ENCODE measurements around the gene SEPTIN1. TPM values are rescaled to one million over a fixed set of nuclear protein-coding genes. Genes with fewer than 3 reads are reported as not detected.

The SEPTIN1 gene
- total RNA-seq, 4 donors from 2014 or later, result 0.86 to 2.5 (median 1.4) TPM

DNA sequence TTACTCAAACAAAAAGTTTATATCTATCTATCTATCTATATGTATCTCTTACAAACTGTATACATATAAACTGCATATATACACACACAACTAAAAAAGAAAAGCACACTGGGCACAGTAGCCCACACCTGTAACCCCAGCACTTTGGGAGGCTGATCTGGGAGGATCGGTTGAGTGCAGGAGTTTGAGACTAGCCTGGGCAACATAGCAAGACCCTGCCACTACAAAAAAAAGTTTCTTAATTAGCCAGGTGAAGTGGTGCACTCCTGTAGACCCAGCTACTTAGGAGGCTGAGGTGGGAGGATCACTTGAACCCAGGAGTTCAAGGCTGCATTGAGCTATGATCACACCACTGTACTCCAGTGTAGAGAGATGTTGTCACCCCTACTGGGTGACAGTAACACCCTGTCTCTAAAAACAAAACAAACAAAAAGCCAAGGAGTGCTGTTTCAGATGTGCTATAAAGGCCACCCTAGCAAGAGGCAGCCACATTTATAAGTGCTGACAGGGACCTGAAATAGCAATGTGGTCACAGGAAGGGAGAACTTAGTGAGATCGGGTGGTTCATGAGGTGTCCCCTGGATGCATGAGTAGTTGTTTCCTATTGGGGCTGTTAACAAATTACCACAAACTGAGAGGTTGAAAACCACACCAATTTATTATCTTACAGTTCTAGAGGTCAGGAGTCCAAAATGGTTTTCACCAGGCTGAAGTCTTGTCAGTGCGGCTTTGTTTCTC, 32.1 kb downstream of the SEPTIN1 start:
- WGBS, result 71% methylated on average over 3 of the region's 3 CpGs
- Histone ChIP-seq H3K9me3 (no peaks in the 10 kb centered on the region), H3K4me3 (no peak overlapping the region), H3K36me3 (peaks cover 16 to 45% (median 38%) of the 10 kb centered on the region in 4 donors), H3K27me3 (no peaks in the 10 kb centered on the region), H3K4me1 (peaks cover 32 to 38% (median 36%) of the 10 kb centered on the region in 4 donors), H3K27ac (replicated peaks in 1 of 4) (no peak overlapping the region)
- no peak for TF ChIP-seq POLR2AphosphoS5 (IDR thresholded peaks at IDR 0.05)
- TF ChIP-seq EP300 (IDR thresholded peaks at IDR 0.05), result no peak
- TF ChIP-seq, protein P1, sequence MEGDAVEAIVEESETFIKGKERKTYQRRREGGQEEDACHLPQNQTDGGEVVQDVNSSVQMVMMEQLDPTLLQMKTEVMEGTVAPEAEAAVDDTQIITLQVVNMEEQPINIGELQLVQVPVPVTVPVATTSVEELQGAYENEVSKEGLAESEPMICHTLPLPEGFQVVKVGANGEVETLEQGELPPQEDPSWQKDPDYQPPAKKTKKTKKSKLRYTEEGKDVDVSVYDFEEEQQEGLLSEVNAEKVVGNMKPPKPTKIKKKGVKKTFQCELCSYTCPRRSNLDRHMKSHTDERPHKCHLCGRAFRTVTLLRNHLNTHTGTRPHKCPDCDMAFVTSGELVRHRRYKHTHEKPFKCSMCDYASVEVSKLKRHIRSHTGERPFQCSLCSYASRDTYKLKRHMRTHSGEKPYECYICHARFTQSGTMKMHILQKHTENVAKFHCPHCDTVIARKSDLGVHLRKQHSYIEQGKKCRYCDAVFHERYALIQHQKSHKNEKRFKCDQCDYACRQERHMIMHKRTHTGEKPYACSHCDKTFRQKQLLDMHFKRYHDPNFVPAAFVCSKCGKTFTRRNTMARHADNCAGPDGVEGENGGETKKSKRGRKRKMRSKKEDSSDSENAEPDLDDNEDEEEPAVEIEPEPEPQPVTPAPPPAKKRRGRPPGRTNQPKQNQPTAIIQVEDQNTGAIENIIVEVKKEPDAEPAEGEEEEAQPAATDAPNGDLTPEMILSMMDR (IDR thresholded peaks at IDR 0.05), result no peak
- no peak for TF ChIP-seq POLR2A (IDR thresholded peaks at IDR 0.05; ENCODE audit: low read depth)
- intact Hi-C loops (cut with DNase I), result loop anchor here (10.0 kb wide), 1 partner anchor 54 kb away; the partner anchor contains the start of gene ZNF771
- no peak for DNase-seq (ENCODE audit: extremely low spot score)

DNA sequence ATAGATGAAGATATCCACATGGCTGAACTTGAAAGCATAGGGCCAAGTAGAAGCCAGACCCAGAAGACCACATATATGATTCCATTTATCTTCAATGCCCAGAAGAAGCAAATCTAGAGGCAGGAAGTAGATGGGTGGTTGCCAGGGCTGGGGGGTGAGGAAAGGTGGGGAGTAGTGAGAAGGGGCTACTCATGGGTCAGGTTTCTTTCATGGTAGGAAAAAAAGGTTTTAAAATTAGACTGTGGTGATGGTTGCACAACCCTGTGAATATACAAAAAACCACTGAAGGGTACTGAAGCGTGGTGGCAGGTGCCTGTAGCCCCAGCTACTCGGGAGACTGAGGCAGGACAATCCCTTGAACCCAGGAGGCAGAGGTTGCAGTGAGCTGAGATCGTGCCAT, 32.7 kb downstream of the SEPTIN1 start:
- H3K27ac ChIP-seq (replicated peaks in 1 of 4), result no peak overlapping the region
- H3K4me3 ChIP-seq, result no peak overlapping the region
- WGBS, result 88% methylated on average over 3 of the region's 3 CpGs
- intact Hi-C loops (cut with DNase I), result loop anchor here (10.0 kb wide), 1 partner anchor 55 kb away; the partner anchor contains the start of gene ZNF771
- H3K9me3 ChIP-seq, result no peaks in the 10 kb centered on the region
- DNase-seq (ENCODE audit: extremely low spot score), result no peak
- H3K36me3 ChIP-seq, result peaks cover 16 to 45% (median 38%) of the 10 kb centered on the region in 4 donors
- TF ChIP-seq POLR2AphosphoS5 (IDR thresholded peaks at IDR 0.05) (no peak), EP300 (IDR thresholded peaks at IDR 0.05) (no peak), POLR2A (IDR thresholded peaks at IDR 0.05; ENCODE audit: low read depth) (no peak)
- TF ChIP-seq, protein P1 (IDR thresholded peaks at IDR 0.05), result no peak
- peaks cover 32 to 37% (median 36%) of the 10 kb centered on the region in 4 donors for H3K4me1 ChIP-seq
- no peaks in the 10 kb centered on the region for H3K27me3 ChIP-seq

DNA sequence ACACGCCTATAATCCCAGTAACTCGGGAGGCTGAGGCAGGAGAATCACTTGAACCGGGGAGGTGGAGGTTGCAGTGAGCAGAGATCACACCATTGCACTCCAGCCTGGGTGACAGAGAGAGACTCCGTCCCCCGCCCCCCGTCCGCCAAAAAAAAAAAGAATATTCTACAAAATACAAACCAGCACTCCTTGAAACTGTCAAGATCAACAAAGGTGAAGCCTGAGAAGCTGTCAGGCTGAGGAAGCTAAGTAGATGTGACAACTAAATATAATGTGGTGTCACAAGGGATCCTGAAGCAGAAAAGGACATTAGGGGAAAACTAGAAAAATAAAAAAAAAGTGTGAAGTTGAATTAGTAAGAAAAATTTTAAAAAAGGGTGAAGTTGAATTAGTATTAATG, 33.4 kb downstream of the SEPTIN1 start:
- Histone ChIP-seq H3K27me3 (no peaks in the 10 kb centered on the region), H3K9me3 (no peaks in the 10 kb centered on the region), H3K27ac (replicated peaks in 1 of 4) (no peak overlapping the region), H3K4me1 (peaks cover 26 to 30% (median 29%) of the 10 kb centered on the region in 4 donors), H3K4me3 (no peak overlapping the region), H3K36me3 (peaks cover 16 to 44% (median 38%) of the 10 kb centered on the region in 4 donors)
- DNase-seq (ENCODE audit: extremely low spot score), result no peak
- intact Hi-C loops (cut with DNase I), result no loop called here
- TF ChIP-seq POLR2AphosphoS5 (IDR thresholded peaks at IDR 0.05), result no peak
- no peak for TF ChIP-seq POLR2A (IDR thresholded peaks at IDR 0.05; ENCODE audit: low read depth)
- TF ChIP-seq, protein P1 (IDR thresholded peaks at IDR 0.05), result no peak
- TF ChIP-seq EP300 (IDR thresholded peaks at IDR 0.05), result no peak
- WGBS, result 92% methylated on average over 7 of the region's 7 CpGs

DNA sequence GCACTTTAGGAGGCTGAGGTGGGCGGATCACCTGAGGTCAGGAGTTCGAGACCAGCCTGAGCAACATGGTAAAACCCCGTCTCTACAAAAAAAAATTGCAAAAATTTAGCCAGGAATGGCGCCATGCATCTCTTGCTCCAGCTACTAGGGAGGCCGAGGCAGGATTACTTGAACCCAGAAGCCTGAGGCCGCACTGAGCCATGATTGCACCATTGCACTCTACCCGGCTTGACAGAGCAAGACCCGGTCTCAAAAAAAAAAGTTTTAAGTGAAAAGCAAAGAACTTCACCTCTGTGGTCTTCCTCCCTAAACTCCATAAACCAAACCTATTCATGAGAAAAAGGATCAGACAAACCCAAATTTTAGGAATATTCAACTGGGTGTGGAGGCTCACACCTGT, 34.2 kb downstream of the SEPTIN1 start:
- H3K36me3 ChIP-seq, result peaks cover 9 to 36% (median 30%) of the 10 kb centered on the region in 4 donors
- peaks cover 19 to 22% (median 21%) of the 10 kb centered on the region in 4 donors for H3K4me1 ChIP-seq
- intact Hi-C loops (cut with DNase I), result no loop called here
- H3K27me3 ChIP-seq, result no peaks in the 10 kb centered on the region
- H3K4me3 ChIP-seq, result no peak overlapping the region
- DNase-seq (ENCODE audit: extremely low spot score), result no peak
- no peak for TF ChIP-seq EP300 (IDR thresholded peaks at IDR 0.05)
- no peak for TF ChIP-seq POLR2AphosphoS5 (IDR thresholded peaks at IDR 0.05)
- TF ChIP-seq, protein P1 (IDR thresholded peaks at IDR 0.05), result no peak
- TF ChIP-seq POLR2A (IDR thresholded peaks at IDR 0.05; ENCODE audit: low read depth), result no peak
- H3K27ac ChIP-seq (replicated peaks in 1 of 4), result no peak overlapping the region
- WGBS, result 94% methylated on average over 8 of the region's 8 CpGs
- no peaks in the 10 kb centered on the region for H3K9me3 ChIP-seq

Data from esophagus muscularis mucosa (tissue), 4 donors.